Liver (tissue), 9 donors: ENCODE measurements around the gene LY86. TPM values are rescaled to one million over a fixed set of nuclear protein-coding genes. Genes with fewer than 3 reads are reported as not detected.

Experiments used
- DNase-seq: peaks from one replicate; pipeline ENCODE4 v3.0.0-alpha.2; 2017; ENCODE audit warnings: low spot score
- H3K27ac ChIP-seq, 2 donors: one replicate each; pipeline ENCODE4 v1.7.0; 2013; ENCODE audit warnings: inconsistent platforms in 2 of 2, low read length in 2 of 2, control low read depth in 1 of 2, low read depth in 1 of 2, mild to moderate bottlenecking in 1 of 2
- H3K27me3 ChIP-seq, 4 donors: one replicate each; pipeline versions ENCODE4 v1.6.1 to v1.7.0; 2013; ENCODE audit warnings: low read length in 3 of 4, inconsistent platforms in 1 of 4, mild to moderate bottlenecking in 1 of 4, moderate library complexity in 1 of 4; ENCODE audit not compliant: control insufficient read depth in 4 of 4, insufficient read depth in 4 of 4
- H3K36me3 ChIP-seq, 4 donors: one replicate each; pipeline versions ENCODE4 v1.6.1 to v1.7.0; 2013; ENCODE audit warnings: low read length in 3 of 4, mild to moderate bottlenecking in 3 of 4, low read depth in 1 of 4, moderate library complexity in 1 of 4; ENCODE audit not compliant: control insufficient read depth in 4 of 4, insufficient read depth in 3 of 4
- H3K4me1 ChIP-seq, 4 donors: one replicate each; pipeline versions ENCODE4 v1.6.1 to v1.7.0; 2013; ENCODE audit warnings: low read length in 3 of 4, mild to moderate bottlenecking in 3 of 4, moderate library complexity in 1 of 4; ENCODE audit not compliant: control insufficient read depth in 4 of 4, insufficient read depth in 4 of 4
- H3K4me3 ChIP-seq, 3 donors: one replicate each; pipeline versions ENCODE4 v1.6.1 to v1.7.0; 2013; ENCODE audit warnings: low read length in 3 of 3, control low read depth in 1 of 3, low read depth in 1 of 3, mild to moderate bottlenecking in 1 of 3
- H3K9ac ChIP-seq, 2 donors: one replicate each; pipeline ENCODE4 v1.7.0; 2013; ENCODE audit warnings: low read length in 2 of 2, mild to moderate bottlenecking in 2 of 2, moderate library complexity in 2 of 2, control low read depth in 1 of 2, low read depth in 1 of 2
- H3K9me3 ChIP-seq, 4 donors: one replicate each; pipeline versions ENCODE4 v1.6.1 to v1.7.0; 2013; ENCODE audit warnings: low read length in 3 of 4; ENCODE audit not compliant: control insufficient read depth in 4 of 4
- CTCF ChIP-seq: fragments of 150-350 bp; IDR thresholded peaks from 2 replicates; pipeline ENCODE4 v1.5.1; 2017; ENCODE audit warnings: improper control_type of control experiment, low read depth, low read length; ENCODE audit not compliant: missing input control
- EGR1 ChIP-seq, 2 donors: IDR thresholded peaks; 2 replicates each; pipeline ENCODE4 v1.6.1; 2016 to 2018; ENCODE audit warnings: antibody characterized with exemption in 2 of 2, low read depth in 2 of 2
- FOXA1 ChIP-seq: IDR thresholded peaks from 2 replicates; pipeline ENCODE4 v1.6.1; 2016; ENCODE audit warnings: antibody characterized with exemption
- FOXA2 ChIP-seq: IDR thresholded peaks from 2 replicates; pipeline ENCODE4 v1.6.1; 2016; ENCODE audit warnings: antibody characterized with exemption
- GABPA ChIP-seq, 2 donors: IDR thresholded peaks in 1 of 2; conservative IDR thresholded peaks in 1 of 2; 2 replicates each; pipeline ENCODE4 v1.6.1; 2016; ENCODE audit warnings: antibody characterized with exemption in 2 of 2, mild to moderate bottlenecking in 1 of 2, moderate library complexity in 1 of 2
- HNF4A ChIP-seq, 2 donors: conservative IDR thresholded peaks; 2 replicates each; pipeline ENCODE4 v1.6.1; 2016; ENCODE audit warnings: antibody characterized with exemption in 2 of 2, mild to moderate bottlenecking in 2 of 2
- HNF4G ChIP-seq: IDR thresholded peaks from 2 replicates; pipeline ENCODE4 v1.6.1; 2016; ENCODE audit warnings: antibody characterized with exemption
- JUND ChIP-seq, 2 donors: IDR thresholded peaks; 2 replicates each; pipeline ENCODE4 v1.6.1; 2016; ENCODE audit warnings: antibody characterized with exemption in 2 of 2
- MAX ChIP-seq: IDR thresholded peaks from 2 replicates; pipeline ENCODE4 v1.6.1; 2016; ENCODE audit warnings: antibody characterized with exemption
- NR2F2 ChIP-seq: IDR thresholded peaks from 2 replicates; pipeline ENCODE4 v1.6.1; 2016; ENCODE audit warnings: antibody characterized with exemption
- RAD21 ChIP-seq, 2 donors: IDR thresholded peaks; 2 replicates each; pipeline ENCODE4 v1.6.1; 2016; ENCODE audit warnings: antibody characterized with exemption in 2 of 2, mild to moderate bottlenecking in 2 of 2
- REST ChIP-seq: IDR thresholded peaks from 2 replicates; pipeline ENCODE4 v1.6.1; 2016; ENCODE audit warnings: antibody characterized with exemption, mild to moderate bottlenecking
- RXRA ChIP-seq, 2 donors: IDR thresholded peaks; 2 replicates each; pipeline ENCODE4 v1.6.1; 2017 to 2018; ENCODE audit warnings: antibody characterized with exemption in 2 of 2, mild to moderate bottlenecking in 1 of 2
- SP1 ChIP-seq: IDR thresholded peaks from 2 replicates; pipeline ENCODE4 v1.6.1; 2018; ENCODE audit warnings: antibody characterized with exemption, mild to moderate bottlenecking
- TAF1 ChIP-seq: conservative IDR thresholded peaks from 2 replicates; pipeline ENCODE4 v1.6.1; 2016; ENCODE audit warnings: antibody characterized with exemption, mild to moderate bottlenecking
- YY1 ChIP-seq: IDR thresholded peaks from 2 replicates; pipeline ENCODE4 v1.6.1; 2016; ENCODE audit warnings: antibody characterized with exemption, mild to moderate bottlenecking
- ZBTB33 ChIP-seq: IDR thresholded peaks from 2 replicates; pipeline ENCODE4 v1.6.1; 2016; ENCODE audit warnings: antibody characterized with exemption
- WGBS: extraction: QIAGEN DNeasy Blood & Tissue Kit; methylation state at CpG from one replicate; pipeline ENCODE4 v1.1.7; 2013; 5-methylcytosine and 5-hydroxymethylcytosine counted together
- polyA plus RNA-seq, 2 donors: library from polyadenylated mRNA; stranded (reverse) in 1 of 2; unstranded in 1 of 2; fragments of 200-250 nt in 1 of 2; fragments of >200 nt in 1 of 2; fragmentation: Nextera tagmentation in 1 of 2; extraction: Ambion mirVana in 1 of 2; gene quantifications; one replicate each; pipeline versions ENCODE4 v1.2.1 to v1.2.3, GENCODE V29; 2013 to 2015
- total RNA-seq, 2 donors: library from RNA; depleted of rRNA; stranded (reverse); fragments of >200 nt; gene quantifications; one replicate each; pipeline ENCODE4 v1.2.3, GENCODE V29; 2014
- donor health status: healthy.
- donor health status: healthy.
- donor health status: healthy.
- donor health status: healthy.
- donor health status: healthy.

The LY86 gene
- total and polyA plus RNA-seq, 4 donors = 1.4 to 7.8 (median 3.7) TPM

GRCh38 chr6:6584310-6585002 lies 4.1 kb upstream of the LY86 start:
- Histone ChIP-seq H3K36me3 (no peaks in the 10 kb centered on the region), H3K27ac (no peak overlapping the region), H3K4me1 (no peaks in the 10 kb centered on the region), H3K4me3 (no peak overlapping the region), H3K9me3 (no peaks in the 10 kb centered on the region), H3K27me3 (no peaks in the 10 kb centered on the region), H3K9ac (no peak overlapping the region)
- TF ChIP-seq NR2F2 (no peak), REST (no peak), RXRA (IDR thresholded peaks at IDR 0.05) (no peak), ZBTB33 (no peak), JUND (IDR thresholded peaks at IDR 0.05) (no peak), TAF1 (no peak), HNF4A (conservative IDR thresholded peaks at IDR 0.05) (no peak), RAD21 (IDR thresholded peaks at IDR 0.05) (no peak), HNF4G (no peak), CTCF (no peak), GABPA (IDR thresholded peaks at IDR 0.05 in 1 of 2, conservative IDR thresholded peaks at IDR 0.05 in 1 of 2) (no peak), FOXA1 (no peak)
- 82% methylated on average over 7 of the region's 7 CpGs for WGBS
- DNase-seq = no peak

GRCh38 chr6:6585003-6585311 lies 3.6 kb upstream of the LY86 start:
- no peak overlapping the region for H3K9ac ChIP-seq
- no peak overlapping the region for H3K27ac ChIP-seq
- H3K27me3 ChIP-seq = no peaks in the 10 kb centered on the region
- no peaks in the 10 kb centered on the region for H3K9me3 ChIP-seq
- no peak overlapping the region for H3K4me3 ChIP-seq
- H3K4me1 ChIP-seq = no peaks in the 10 kb centered on the region
- WGBS = 60% methylated on average over 1 of the region's 1 CpG
- no peak for DNase-seq
- no peaks in the 10 kb centered on the region for H3K36me3 ChIP-seq
- TF ChIP-seq SP1 (no peak), GABPA (IDR thresholded peaks at IDR 0.05 in 1 of 2, conservative IDR thresholded peaks at IDR 0.05 in 1 of 2) (no peak), RAD21 (IDR thresholded peaks at IDR 0.05) (no peak), TAF1 (no peak), HNF4A (conservative IDR thresholded peaks at IDR 0.05) (no peak), NR2F2 (no peak), REST (no peak), FOXA2 (no peak), YY1 (no peak), MAX (no peak), RXRA (IDR thresholded peaks at IDR 0.05) (no peak), HNF4G (no peak), EGR1 (IDR thresholded peaks at IDR 0.05; ENCODE audit: low read depth in 2 of 2) (no peak), FOXA1 (no peak), ZBTB33 (no peak)
